Ovary (tissue), 3 donors: Measurements from ENCODE around the gene CCDC63.

ENCODE experiments used
- EP300 ChIP-seq: sonication (generic); formaldehyde crosslinking; IDR thresholded peaks from one replicate; pipeline ENCODE4 v1.6.1; 2017; ENCODE audit warnings: antibody characterized with exemption
- TF ChIP-seq, protein P1 (sequence below), 3 donors: fragments of 450-650 bp in 2 of 3; fragments of 200-600 bp in 1 of 3; IDR thresholded peaks; one replicate each; pipeline versions ENCODE4 v1.5.1 to v1.8.0; 2016 to 2022; ENCODE audit warnings: antibody characterized with exemption in 3 of 3, mild to moderate bottlenecking in 1 of 3
- donor health status: DM: no; HTN: no; CAD: no.

DNA sequence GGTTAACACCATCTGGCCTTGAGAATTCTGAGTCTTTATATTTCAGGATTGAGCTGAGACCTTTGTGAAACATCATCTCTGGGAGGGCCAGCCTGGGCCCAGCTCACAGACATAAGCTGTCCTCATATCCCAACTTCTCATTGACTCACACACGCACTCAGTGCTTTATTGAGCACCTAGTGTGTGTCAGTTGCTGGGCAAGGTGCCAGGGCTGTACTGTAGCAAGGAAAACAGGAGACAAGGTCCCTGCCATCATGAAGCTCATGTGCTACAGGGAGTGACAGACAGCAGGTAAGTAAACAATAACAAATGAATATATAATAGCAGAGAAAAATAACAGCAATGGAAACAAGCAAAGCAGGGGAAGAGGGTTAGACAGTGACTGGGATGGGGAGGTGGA lies 30.5 kb upstream of the CCDC63 start:
- no peak for TF ChIP-seq EP300
- TF ChIP-seq, protein P1, sequence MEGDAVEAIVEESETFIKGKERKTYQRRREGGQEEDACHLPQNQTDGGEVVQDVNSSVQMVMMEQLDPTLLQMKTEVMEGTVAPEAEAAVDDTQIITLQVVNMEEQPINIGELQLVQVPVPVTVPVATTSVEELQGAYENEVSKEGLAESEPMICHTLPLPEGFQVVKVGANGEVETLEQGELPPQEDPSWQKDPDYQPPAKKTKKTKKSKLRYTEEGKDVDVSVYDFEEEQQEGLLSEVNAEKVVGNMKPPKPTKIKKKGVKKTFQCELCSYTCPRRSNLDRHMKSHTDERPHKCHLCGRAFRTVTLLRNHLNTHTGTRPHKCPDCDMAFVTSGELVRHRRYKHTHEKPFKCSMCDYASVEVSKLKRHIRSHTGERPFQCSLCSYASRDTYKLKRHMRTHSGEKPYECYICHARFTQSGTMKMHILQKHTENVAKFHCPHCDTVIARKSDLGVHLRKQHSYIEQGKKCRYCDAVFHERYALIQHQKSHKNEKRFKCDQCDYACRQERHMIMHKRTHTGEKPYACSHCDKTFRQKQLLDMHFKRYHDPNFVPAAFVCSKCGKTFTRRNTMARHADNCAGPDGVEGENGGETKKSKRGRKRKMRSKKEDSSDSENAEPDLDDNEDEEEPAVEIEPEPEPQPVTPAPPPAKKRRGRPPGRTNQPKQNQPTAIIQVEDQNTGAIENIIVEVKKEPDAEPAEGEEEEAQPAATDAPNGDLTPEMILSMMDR (IDR thresholded peaks at IDR 0.05) = no peak
